GM18499 (cell line): ENCODE measurements around the gene TBC1D16.
"Not testable (repeated sequence)": the region's sequence is repeated elsewhere in the genome, so short reads cannot be mapped to it uniquely, and the experiment has no call there.

Experiments used
- ATAC-seq: cut with Tn5 transposase; IDR thresholded peaks from one replicate; pipeline ENCODE4 v1.9.1; 2021; ENCODE audit warnings: moderate number of reproducible peaks; ENCODE audit not compliant: insufficient read depth, unreplicated experiment

The TBC1D16 gene

DNA sequence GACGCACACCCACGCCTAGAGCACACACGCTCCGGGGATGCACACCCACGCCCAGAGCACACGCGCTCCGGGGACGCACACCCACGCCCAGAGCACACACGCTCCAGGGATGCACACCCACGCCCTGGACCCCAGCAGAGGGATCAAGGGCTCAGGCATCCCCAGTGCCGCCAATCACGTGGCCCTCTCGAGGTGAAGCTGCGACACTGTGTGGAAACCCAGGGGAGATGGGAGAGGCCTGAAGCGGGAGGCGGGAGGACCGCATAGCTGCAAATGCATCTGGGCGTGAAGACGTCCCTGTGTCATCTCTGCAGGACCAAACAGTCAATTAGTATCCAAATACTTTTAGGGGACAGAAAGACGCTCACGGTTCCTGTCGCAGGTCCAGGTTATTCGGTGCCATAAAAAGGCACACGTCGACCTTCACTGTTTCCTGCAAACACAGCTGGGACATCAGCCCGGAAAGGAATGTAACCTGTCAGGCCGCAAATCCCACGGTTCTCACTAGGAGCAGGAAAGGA is 56.4 kb downstream of the TBC1D16 start:
- ATAC-seq, result no peak

DNA sequence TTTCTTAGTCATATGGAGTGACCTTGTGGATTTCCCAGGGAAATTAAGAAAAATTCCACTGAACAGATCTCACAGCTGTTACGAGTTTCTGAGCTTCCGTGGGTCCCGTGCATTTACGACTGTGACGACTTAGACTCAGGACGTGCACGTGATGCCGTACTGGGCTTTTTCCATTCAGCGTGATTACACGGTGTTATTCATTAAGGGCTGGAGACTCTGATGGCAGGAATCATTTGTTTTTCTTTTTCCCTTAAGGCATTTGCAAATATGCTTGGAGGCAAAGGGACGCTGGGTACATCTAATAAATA is 57.2 kb downstream of the TBC1D16 start:
- no peak for ATAC-seq

DNA sequence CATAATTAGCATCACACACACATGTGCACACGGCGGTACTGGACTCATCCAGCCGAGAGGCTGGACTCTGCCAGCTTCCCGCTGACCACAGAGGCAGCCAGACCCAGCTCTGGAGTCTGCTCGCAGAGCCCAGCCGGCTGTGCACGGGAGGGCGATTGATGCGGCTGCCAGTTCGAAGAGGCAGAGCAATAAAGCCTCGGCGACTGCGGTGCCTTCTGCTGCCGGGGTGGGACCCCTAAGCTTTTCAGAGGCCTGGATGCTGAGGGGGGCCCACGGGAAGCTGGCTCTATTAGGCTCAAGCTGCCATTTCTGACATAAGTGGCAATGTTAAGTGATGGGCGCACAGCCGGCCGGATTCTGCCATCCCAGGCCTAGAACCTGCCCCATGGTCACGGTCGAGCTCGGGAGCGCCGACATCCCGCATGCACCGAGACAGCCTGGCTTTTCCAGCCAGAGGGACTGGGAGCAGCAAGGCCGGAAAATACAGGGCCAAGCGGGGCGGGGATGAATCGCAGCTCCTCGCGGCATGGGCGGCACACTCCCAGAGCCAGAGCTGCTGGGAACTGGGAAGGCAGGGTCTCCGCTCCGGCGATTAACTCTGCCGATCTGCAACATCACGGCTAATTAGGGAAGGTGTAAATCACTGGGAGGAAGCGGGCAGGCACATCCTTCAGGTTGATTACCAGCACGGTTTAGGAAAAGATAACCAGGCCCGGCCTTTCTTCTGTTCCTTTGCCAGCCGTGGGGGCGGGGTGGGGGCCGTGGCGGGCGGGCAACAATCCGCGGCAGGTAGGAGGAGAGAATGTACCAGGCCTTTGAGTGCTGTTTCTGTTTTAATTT is 57.7 kb downstream of the TBC1D16 start:
- ATAC-seq, result no peak

DNA sequence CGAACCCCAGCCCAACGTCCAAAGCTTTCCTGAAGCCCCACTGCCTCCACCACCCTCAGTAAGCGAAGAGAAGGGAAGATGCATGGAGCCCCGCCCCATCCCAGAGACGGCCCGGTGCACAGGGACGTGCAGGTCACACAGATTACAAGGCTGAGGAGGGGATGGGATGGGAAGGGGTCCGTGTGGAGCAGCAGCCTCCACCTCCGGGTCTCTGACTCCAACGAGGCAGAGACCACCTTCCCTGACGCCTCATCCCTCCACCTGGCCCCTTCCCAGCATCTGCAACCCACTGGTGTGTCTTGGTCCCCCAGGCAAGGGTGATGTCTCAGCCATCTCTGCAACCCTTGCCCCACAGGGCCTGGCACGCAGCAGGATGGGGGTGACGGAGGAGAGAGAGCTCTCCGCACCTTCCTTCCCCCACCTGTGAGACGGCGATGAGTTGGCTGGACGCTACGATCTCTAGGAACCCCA is 58.5 kb downstream of the TBC1D16 start:
- ATAC-seq, result no peak

DNA sequence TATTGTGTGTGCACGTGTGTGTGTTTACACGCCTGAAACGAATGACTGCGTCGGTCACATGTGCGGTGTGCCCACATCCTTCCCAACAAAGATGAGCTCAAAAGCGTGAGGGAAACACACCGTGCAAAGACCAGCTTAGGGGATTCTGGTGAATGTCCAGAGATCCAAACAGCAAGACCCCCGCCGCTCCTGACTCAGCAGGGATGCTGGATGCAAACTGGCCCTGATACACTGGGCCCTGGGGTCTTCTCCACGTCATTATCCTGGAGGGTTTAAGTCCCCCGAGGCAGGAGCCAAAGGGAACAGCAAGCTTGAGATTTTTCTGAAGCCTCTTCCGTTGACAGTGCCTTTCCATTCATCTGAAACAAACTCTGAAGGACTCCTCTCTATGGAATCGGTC is 59.2 kb downstream of the TBC1D16 start:
- ATAC-seq, result no peak

DNA sequence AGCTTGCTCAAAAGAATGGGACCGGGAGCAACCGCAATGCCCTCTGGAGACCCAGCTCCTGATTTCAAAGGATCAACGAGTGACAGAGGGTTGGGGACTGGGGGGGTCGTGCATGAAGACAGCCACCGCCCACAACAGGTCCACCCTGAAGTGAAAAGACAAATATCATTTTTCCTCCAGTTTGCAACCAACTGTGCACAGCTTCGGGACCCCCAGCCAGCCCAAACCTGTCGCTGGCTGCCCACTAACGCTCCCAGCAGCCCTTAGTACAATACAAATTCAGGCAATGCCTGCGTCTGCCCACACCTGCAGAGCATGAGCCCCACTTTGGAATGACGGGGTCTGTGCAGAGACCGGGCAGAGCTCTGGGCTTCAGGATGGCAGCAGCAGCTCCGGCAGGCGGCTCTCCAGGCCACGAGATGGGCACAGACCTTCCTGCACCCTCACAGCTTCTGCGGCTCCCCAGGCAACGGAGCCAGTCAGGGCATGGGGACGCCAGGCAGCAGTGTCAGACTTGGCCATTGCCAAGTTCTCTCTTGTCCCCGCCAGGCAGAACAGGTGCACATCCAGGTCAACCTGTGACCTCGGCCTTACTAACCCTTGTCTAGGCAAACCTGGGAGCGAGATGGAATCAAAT is 60.1 kb downstream of the TBC1D16 start:
- no peak for ATAC-seq

DNA sequence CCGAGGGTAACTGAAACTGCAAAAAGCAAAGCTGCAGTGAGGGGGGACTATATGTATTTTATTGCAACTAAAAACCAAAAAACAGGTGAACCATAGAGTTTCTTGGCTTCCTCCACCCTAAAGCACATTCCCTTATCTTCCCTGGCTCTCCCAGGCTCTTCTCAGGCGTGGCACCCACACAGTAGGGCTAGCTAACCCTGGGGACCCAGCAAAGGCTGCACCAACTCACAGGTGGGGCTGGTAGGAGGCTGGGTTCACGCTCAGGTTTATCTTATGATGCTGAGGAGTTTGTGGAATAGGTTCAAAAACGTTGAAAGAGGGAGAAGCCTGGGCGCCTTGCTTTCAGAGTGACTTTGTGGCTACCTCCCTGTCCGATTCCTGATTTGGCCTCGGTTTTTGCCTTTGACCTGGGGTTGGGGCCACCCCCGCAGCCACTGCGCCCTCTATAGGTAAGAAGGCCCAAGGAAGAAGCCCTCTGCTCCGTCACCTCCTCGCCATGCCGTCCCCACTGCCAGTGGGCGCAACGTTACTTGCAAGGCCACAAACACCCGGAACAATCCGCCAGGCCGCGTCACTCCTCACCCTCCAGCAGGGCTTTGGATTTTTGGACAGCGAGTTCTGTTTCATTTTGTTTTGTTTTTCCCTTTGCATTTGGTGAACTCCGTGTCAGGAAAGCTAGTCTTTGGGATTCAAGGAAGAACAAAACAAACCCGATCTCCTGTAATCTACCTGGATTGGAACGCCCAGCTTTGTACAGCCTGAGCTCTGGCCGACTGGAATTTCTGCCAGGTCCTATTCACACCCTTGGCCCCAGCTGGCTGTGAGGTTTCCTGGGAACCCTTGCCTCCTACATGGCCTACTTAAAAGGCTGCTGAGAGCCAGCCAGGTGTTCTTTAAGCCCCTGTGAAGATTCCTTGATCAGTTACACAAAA is 60.8 kb downstream of the TBC1D16 start:
- ATAC-seq, result no peak

DNA sequence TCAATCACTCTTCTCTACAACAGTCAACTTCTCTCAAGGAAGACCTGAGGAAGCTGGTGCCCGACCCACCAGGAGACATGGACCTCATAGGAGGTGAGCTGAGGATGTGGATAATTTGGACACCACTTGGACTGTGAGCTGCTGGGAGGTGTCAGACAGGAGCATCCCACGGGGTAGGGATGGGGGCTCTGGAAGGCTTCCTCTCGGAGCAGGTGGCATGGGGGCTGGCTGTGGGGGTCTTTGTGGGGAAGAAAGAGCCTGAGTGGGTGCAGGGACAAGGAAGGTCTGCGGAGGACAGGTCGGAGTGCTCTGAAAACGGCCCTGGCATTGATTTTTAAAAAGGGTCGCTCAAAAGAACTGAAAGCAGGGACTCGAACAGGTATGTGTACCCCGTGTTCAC is 64.0 kb downstream of the TBC1D16 start:
- no peak for ATAC-seq

DNA sequence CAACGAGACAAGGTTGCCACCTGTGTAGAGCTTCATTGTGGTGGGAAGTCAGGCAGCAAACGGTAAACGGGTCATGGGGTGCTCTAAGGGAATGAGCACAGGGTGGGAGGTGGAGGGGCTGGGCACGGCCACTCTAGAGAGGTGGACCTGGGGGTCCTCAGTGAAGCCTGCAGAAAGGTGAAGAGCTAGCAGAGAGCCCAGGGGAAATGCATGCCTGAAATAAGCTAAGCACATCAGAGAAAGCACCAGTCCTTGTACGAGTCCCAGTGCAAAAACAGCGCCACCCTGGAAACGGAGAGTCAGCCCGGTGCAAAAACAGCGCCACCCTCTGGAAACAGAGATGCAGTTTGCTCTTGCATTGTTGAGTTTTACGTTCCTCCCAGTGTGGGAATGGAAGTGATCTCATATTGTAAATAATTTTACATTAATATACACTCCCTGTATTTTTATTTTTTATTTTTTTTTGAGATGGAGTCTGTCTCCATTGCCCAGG is 65.0 kb downstream of the TBC1D16 start:
- ATAC-seq, result no peak

DNA sequence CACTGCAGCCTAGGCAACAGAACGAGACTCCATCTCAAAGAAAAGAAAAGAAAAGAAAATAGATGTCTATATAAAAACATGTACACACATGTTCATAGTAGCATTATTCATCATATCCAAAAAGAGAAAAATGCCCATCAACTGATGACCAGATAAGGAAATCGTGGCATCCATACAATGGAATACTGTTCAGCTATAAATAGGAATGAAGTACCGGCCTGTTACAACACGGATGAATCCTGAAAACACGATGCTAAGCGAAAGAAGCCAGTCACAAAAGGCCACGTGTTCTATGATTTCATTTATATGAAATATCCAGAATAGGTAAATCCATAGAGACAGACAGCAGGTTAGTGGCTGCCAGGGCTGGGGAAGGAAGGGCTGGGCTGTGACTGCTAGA is 65.8 kb downstream of the TBC1D16 start:
- no peak for ATAC-seq

DNA sequence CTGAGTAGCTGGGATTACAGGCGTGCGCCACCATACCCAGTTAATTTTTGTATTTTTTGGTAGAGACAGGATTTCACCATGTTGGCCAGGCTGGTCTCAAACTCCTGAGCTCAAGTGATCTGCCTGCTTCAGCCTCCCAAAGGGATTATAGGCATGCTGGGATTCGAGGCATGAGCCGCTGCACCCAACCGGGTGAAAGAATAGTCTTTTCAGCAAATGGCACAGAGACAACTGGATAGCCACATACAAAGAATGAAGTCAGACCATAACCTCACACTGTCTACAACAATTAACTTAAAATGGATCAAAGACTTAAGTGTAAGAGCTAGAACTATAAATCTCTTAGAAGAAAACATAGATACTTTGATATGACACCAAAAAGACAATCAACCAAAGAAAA is 67.6 kb downstream of the TBC1D16 start:
- no peak for ATAC-seq

DNA sequence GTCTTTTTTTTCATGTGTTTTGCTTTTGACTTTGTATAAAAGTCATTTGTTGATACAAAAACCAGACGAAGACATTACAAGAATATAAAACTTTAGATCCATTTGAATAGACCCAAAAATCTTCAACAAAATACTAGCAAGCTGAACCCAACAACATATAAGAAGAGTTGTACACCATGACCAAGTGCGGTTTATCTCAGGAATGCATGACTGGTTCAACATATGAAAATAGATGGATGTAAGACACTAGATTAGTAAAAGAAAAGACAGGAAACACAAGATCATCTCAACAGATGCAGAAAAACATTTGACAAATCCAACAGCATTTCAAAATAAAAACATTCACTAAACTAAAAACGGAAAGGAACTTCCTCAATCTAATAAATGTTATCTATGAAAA is 69.0 kb downstream of the TBC1D16 start:
- ATAC-seq, result no peak

DNA sequence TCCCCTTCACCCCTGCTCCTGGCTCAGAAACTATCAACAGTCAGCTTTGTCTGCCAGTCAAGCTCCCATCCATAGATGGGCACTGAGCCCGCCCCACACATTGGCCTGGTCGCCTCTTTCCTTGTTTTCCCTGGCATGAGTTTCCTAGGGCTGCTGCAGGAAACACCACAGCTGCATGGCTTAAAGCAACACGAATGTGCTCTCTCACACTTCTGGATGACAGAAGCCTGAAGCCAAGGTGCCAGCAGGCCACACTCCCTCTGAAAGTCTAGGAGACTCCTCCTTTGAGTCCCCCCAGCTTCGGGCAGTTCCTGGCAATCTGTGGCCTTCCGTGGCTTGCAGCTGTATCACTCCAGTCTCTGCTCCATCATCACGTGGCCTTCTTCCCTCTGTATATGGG is 69.9 kb downstream of the TBC1D16 start:
- no peak for ATAC-seq

DNA sequence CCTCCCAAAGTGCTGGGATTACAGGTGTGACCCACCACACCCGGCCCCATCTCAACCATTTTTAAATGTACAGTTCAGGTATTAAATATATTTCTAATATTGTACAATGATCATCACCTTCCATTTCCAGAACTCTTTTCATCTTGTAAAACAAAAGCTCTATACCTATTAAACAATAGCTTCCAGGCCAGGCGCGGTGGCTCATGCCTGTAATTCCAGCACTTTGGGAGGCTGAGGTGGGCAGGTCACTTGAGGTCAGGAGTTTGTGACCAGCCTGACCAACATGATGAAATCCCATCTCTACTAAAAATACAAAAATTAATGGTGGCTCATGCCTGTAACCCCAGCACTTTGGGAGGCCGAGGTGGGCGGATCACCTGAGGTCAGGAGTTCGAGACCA is 73.2 kb downstream of the TBC1D16 start:
- ATAC-seq, result not testable (repeated sequence)

DNA sequence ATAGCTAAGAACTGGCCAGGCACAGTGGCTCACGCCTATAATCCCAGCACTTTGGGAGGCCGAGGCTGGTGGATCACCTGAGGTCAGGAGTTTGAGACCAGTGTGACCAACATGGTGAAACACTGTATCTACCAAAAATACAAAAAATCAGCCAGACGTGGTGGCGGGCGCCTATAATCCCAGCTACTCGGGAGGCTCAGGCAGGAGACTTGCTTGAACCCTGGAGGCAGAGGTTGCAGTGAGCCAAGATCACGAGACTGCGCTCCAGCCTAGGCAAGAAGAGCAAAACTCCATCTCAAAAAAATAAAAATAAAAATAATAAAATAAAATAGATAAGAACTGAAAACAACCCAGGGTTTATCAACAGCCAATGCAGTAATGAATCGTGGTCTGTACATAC is 74.1 kb downstream of the TBC1D16 start:
- not testable (repeated sequence) for ATAC-seq

DNA sequence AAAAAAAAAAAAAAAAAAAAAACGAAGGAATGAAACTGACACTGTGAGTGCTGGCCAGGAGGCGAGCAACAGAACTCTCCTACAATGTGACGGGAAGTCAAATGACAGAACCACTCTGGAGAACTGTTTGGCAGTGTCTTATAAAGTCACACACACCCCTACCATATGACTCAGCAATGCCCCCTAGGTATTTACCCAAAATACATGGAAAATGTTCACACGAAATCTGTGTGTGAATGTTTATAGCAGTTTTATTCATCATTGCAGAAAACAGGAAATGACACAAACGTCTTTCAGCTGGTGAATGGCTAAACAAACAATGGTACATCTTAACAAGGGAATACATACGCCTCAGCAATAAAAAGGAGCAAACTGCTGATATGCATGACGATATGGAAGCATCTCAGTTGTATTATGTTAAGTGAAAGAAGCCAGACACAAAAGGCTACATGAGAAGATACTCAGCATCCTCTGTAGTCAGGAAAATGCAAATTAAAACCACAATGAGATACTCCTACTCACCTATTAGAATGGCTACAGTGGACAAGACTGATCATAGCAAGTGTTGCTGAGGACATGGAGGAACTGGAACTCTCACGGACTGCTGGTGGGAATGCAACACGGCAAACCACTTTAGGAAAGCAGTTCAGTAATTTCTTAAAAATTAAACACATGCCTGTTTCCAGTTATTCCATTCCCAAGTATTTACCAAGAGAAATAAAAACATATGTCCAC is 74.7 kb downstream of the TBC1D16 start:
- ATAC-seq, result no peak

DNA sequence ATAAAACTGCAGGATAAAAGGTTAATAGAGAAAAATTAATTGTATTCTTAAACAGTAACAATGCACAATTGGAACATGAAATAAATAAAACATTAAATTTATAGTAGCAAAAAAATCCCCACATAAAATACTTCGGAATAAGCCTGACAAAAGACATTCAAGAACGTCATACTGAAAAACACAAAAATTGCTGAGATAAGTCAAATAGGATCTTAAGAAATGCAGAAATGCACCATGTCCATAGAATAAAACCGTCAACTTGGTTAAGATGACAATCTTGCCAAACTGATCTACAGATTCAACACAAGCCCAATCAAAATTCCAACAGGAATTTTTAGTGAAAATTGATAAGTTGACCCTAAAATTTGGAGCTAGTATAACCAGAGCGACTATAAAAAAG is 76.6 kb downstream of the TBC1D16 start:
- ATAC-seq, result no peak

DNA sequence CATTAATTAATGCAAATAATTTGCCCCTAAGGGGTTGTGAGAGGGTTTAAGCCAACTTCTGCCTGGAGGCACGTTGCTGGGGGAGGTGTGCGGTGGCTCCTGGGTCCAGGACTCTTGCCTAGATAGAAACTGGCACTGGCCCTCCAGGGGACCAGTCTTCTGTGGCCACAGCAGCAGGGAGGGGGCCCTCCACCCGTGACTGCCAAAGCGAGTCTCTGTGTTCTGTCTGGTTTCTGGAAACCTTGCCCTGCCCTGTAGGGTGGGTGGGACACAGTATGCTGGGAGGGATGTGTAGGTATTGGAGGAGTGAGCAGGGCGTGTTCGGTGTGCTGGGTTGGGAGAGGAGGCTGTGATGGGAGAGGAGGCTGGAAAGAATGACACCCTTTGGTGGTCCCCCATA is 78.8 kb downstream of the TBC1D16 start:
- no peak for ATAC-seq

DNA sequence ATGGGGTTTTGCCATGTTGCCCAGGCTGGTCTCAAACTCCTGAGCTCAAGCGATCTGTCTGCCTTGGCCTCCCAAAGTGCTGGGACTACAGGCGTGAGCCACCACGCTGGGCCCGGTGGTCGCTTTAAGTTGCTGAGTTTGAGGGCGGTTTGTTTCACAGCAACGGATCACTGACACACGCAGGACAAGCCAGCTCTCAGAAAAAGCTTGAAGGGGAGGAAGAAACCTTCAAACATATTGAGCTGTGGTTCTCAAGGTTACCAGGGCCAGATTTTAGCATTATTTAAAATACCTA is 79.3 kb downstream of the TBC1D16 start:
- not testable (repeated sequence) for ATAC-seq
